ENCODE measurements around the gene PLTP.
"Not testable (repeated sequence)": the region's sequence is repeated elsewhere in the genome, so short reads cannot be mapped to it uniquely, and the experiment has no call there.

PLTP gene

DNA sequence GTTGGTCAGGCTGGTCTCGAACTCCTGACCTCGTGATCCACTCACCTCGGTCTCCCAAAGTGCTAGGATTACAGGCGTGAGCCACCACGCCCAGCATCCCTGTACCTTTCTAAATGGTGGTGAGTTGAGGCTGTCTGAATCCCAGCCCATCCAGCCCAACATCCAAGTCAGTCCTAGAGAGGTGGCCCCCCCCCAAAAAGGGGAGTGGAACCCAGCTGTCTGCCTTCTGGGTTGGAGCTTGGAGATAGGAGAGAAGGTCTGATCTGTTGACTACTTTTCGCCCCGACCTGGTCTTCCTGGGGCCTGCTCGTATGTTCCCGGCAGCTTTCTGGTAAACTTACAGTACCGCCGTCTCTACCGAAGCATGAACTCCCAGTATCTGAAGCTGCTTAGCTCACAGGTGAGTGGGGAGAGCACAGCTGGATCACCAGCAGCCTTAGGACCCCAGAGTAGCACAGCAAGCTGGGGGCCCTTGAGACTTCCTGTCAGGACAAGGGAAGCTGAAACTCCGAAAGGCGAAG lies 15.3 kb downstream of the PLTP start:
- DNase-seq, result no peak

DNA sequence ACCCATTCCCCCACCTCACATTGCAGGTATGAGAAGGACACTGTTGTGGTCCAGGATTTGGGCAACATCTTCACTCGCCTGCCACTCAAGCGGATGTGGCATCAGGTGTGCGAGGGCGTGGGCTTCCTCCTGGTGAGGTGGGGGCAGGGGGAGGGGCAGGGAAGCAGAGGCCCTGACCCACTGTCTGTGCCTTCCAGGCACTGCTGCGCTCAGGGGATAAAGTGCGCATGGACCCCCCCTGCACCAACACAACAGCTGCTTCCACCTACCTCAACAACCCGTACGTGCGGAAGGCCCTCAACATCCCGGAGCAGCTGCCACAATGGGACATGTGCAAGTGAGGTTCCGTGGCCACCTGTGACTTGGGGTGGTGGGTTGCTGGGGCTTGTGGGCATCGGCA lies 17.2 kb downstream of the PLTP start:
- DNase-seq, result no peak

DNA sequence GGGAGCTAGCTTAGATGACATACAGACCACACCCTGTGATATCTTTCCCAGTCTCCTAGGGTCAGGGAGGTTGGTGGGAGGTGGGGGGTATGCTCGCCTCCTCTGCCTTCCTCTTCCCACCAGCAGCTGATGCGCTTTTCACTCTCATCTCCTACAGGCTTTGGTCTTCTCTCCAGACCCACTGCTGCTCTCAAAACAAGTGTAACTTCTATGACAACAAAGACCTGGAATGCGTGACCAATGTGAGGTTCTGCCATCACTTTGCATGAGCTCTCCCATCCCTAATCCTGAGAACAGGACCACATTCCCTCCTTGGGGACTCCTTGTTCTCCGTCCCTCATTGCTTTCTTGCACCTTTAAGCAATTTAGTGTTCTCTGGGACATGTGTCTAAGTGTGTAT lies 18.1 kb downstream of the PLTP start:
- DNase-seq, result peak; percentile 39

DNA sequence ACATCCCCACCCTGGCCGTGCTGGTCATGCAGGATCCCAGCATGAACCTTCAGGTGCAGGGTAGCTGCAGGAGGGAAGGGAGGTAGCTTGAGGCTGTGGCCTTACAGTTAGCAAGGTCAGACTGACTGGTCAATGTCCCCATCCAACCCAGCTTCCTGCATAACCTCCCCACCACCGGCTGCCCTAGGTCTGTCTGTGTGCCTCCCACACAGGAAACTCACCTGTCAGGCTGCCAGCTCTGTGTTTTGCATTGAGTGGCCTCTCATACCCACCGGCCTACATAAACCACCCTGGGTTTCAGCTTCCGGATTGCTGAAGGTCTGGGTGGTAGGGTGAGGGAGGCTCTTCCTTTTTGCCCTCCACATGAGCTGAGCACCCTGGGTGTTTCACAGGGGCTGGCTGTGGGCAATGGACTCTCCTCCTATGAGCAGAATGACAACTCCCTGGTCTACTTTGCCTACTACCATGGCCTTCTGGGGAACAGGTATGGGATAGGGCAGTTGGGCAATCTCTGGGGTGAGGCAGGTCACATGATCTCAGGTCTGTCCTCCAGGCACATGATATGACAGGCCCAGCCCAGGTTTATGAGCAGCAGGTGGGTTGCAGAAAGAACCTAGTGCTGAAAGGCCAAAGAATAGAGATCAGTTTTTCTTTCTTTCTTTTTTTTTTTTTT lies 19.0 kb downstream of the PLTP start:
- no peak for DNase-seq

DNA sequence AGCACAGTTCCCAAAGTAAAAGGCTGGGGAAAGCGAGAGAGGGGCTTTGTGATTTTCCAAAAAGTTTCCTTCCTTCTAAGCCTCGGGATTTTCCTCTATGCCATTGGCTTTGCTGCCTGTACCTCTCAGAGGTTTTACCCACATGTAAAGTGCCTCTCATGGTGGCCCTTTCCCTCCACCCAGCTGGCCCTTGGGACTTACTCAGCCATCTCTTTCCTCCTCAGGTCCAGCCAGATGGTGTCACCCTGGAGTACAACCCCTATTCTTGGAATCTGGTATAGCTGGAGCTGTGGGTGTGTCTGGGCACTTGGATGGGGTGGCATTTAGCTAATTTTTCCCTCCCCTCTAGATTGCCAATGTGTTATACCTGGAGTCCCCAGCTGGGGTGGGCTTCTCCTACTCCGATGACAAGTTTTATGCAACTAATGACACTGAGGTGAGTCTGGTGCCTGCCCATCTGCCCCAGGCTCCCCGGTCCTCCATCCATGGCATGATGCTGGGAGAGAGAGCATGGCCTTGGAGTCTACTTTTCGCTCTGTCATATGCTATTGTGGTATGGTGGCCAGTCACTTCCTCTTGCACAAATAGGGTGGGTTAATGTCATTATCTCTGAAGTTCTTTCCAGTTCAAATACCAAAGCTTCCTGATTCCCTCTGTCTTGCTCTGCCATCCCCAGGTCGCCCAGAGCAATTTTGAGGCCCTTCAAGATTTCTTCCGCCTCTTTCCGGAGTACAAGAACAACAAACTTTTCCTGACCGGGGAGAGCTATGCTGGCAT lies 19.7 kb downstream of the PLTP start:
- peak; percentile 55 for DNase-seq

DNA sequence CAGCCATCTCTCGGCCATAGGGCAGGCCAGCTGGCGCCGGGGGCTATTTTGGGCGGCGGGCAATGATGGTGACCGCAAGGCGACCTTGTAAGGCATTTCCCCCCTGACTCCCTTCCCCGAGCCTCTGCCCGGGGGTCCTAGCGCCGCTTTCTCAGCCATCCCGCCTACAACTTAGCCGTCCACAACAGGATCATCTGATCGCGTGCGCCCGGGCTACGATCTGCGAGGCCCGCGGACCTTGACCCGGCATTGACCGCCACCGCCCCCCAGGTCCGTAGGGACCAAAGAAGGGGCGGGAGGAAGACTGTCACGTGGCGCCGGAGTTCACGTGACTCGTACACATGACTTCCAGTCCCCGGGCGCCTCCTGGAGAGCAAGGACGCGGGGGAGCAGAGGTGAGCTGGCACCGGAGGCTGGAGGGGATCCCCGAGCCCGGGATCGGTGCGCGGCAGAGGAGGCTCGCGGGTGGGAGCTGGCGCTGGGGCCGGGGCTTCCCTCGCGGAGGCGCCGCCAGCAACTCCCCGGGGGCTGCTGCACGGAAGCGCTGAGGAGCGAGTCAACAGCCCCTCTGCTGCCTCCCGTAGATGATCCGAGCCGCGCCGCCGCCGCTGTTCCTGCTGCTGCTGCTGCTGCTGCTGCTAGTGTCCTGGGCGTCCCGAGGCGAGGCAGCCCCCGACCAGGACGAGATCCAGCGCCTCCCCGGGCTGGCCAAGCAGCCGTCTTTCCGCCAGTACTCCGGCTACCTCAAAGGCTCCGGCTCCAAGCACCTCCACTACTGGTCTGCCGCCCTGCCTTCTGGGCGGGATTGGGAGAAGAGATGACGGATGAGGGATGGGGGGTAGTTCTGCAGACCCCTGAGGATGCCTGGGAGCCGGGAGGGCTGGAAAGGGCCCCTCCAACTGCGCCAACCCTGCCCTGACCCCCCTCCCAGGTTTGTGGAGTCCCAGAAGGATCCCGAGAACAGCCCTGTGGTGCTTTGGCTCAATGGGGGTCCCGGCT lies 20.7 kb downstream of the PLTP start, which contains the start of the genes CTSA and NEURL2:
CTSA (plus strand) TSS at position 351 of the 999 bp plus-strand sequence; CDS start at position 585, 234 bp downstream.
NEURL2 (minus strand) TSS at position 224 of the 999 bp plus-strand sequence; CDS start at position 7, 217 bp downstream.
- DNase-seq, result peak; percentile 92

DNA sequence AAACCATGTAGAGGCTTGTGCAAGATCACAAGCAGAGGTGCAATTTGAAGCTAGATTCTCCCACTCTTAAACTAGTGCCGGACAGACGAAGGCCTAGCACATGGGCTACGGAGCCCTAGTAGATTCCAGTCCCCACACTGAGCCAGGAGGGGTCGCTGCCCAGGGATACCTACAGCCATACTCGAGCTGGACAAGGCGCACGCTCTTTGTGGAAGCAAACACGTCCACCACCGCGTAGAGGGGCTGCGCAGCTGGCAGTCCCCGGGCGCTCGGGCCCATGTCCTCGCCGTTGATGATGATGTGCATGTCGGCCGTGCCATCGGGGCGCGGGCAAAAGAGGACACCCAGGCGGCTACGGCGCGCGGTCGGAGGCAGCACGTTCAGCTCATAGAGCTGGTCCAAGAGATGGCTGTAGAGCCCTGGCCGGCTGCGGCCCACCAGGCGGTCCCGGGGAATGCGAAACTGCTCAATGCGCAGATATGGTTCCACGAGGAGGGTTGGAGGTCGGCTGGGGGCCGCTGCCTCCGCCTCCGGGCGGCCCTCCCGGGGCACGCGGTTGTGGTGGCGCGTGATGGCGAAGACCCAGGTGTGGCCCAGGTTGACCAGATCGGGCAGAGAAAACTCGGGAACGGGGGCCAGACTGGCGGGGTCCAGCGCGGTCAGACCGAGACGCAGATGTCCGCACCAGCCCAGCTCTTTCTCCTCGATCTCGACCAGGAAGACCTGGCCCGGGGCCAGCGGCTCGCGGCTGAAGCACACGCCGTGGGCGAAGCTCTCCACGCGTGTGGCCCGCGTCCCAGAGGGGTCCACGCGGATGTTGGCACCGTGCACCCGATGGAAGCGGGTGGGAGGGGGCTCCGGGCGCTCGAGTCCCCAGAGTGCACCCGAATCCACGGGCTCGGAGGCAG lies 21.6 kb downstream of the PLTP start:
- DNase-seq, result peak; percentile 73

DNA sequence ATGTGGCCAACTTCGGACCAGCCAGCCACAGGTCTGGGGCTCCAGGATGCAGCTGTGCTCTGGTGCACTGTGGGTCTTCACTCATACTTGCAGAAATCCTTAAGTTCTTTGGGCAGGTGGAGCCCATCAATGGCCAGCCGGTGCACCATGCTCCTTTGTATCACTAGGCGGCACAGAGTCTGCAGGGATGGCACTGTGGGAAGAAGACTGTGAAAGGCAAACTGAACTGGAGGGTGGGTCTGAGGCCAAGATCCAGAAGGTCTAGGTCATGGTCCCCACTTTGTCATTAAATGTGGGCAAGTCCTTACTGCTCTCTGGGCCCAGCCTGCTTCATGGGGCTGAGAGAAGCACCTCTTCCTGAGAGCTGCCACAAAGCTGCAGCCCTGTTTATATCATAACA lies 23.3 kb downstream of the PLTP start:
- DNase-seq, result no peak

DNA sequence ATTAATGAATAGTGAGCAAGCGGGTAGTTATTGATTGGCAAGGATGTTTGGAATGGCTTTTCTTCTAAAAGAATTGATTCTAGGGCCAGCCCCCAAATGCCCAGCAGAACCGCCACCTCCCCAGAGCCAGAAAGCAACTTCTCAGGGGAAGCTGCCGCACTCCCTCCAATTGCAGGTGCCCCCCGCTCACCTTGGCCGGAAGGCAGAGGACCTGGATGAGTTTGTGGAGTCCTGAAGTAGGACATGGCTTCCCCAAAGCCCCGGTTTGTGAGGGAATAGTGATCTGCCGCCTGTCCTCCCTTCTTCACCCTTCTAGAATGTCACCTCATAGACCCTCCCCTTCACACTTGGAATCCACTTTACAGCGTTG lies 24.6 kb downstream of the PLTP start, which contains the start of gene SPATA25:
SPATA25 (minus strand) TSS at position 277 of the 370 bp plus-strand sequence; CDS start at position 245, 32 bp downstream.
- no peak for DNase-seq

DNA sequence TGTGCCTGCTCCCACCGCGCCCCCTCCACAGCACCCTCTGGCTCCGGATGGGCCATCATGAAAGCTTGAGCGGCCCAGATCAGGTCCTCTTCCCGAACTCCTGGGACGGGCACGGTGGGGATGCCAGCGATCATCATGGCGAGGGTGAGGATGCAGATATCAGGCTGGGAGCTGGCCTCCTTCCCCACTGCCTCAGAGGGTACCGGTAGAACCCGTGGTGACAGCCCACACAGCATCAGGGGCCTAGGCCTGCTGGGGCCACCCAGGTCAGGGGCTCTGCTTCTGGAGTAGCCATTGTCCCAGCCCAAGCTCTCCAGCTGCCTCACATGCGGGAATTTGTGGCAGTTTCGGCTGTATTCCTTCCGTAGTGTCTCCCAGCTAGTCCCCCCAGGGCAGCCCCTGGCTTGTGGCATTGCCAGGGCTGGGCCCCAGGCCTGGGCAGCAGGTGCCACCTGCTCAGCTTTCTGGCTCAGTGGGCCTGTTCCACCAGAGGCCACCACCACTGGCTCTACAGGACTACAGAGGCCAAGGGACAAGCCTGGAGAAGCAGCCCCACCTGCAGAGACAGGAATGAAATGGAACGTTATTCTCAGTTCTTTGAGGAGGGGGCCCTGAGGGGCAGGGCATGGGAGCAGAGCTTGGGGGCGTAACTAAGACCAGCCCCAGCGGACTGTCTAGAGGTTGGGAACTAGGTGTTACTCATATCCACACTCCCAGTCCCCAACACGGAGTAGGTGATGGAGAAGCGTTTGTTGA lies 25.2 kb downstream of the PLTP start:
- DNase-seq, result no peak

DNA sequence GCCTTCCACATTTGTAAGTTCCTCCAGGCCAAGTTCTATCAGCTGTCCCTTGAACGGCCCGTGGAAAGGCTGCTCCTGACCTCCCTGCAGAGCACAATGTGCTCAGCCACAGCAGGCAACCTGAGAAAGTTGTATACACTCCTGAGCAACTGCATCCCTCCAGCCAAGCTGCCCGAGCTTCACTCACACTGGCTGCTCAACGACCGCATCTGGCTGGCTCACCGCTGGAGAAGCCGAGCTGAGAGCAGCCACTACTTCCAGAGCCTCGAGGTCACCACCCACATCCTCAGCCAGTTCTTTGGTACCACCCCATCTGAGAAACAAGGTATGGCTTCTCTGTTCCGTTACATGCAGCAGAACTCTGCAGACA lies 28.9 kb downstream of the PLTP start:
- no peak for DNase-seq

DNA sequence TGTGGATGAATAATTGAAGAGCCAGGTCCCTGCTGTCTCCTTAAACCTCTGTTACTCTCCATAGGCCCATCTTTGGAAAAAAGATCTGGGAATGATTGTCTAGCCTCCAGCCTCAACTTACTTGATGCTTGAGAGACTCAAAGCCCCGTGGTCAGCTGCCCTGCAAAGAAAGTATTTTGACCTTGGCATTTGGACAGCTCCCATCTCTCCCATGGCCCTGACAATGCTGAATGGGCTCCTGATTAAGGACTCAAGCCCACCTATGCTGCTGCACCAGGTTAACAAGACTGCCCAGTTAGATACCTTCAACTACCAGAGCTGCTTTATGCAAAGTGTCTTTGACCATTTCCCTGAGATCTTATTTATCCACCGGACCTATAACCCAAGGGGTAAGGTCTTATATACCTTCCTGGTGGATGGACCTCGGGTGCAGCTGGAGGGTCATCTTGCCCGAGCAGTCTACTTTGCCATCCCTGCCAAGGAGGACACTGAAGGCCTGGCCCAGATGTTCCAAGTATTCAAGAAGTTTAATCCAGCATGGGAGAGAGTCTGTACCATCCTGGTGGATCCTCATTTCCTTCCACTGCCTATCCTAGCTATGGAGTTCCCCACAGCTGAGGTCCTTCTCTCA lies 29.4 kb downstream of the PLTP start:
- DNase-seq, result no peak

DNA sequence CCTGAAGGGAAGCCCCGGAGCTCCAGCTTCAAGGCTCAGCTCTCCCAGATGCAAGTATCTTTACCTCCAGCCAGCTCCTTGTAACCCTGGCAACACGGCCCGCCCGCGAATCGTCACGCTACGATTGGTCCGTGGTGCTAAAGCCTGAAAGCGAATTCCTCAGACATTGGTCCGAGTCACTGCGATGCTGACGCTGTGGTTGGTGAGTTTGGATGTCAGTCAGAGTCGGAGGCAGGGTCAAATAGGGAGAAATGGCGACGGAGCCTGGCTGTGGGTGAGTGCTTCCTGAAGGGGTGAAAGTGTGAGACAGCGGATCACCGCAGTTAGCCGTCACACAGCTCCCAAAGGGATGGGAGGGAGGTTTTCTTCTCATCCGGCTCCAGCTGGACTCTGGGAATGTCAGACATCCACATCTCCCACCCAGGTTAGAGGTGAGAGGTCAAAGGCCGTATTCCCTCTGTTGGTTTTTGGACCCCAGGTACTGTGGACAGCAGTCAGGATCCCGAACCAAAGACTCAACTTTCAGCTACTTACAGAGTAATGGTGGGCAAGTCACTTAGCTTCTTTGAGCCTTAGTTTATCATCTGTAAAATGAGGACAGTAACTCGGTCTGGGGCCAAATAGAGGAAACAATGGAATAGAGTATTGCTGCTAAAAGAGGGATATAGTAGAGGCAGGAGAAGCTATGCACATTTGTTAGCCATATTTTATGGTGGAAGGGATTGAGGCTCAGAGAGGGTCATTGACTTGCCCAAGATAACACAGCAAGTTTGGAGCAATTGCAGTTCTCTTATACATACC lies 30.8 kb downstream of the PLTP start, which contains the start of gene ZSWIM1:
ZSWIM1 (plus strand) TSS at position 240 of the 801 bp plus-strand sequence. CDS start 1,366 bp downstream, outside the sequence.
- DNase-seq, result peak; percentile 100

DNA sequence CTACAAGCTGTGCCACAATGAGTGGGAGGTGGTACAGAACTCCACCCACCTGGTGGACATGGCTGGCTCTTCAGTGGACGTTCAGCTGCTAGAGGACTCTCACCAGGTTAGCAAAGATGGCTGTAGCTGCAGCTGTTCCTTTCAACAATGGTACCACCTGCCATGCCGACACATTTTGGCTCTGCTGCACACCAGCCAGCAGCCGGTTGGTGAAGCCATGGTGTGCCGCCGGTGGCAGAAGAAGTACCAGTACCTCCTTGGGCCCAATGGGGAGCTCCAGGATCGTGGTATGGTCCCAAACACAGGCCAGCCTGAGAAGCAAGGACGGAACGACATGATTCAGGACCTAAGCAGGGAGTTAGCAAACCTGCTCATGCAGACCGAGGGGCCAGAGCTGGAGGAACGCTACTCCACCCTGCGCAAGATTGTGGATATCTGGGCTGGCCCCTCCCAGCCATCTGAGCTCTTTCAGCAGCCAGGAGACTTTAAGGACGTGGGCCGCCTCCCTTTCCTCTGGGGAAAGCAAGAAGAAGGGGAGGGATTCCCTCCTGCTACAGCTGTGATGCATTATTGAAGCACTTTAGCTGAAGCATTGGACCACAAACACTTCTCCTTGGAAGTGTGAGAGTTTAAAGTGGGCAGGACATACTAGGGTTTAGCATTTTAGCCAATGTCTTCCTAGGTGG lies 33.7 kb downstream of the PLTP start:
- DNase-seq, result no peak

DNA sequence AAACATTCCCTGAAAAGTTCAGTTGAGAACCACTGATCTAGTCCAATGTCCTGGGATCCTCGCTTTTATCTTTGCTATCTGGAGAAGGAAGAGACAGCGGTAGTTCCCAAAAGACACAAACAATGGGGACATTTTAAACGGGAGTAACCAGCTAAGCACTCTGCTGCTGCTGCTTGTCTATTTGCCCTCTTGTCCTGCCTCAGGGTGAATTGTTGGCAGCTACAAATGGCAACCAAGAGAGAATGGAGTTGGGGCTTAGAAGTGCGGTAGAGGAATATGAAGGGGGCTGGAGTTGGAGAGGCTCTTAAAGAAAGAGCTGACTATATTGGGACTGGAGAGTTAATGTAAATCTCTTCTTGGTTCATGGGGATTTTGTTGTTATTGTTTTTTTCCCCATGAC lies 37.4 kb downstream of the PLTP start:
- no peak for DNase-seq

DNA sequence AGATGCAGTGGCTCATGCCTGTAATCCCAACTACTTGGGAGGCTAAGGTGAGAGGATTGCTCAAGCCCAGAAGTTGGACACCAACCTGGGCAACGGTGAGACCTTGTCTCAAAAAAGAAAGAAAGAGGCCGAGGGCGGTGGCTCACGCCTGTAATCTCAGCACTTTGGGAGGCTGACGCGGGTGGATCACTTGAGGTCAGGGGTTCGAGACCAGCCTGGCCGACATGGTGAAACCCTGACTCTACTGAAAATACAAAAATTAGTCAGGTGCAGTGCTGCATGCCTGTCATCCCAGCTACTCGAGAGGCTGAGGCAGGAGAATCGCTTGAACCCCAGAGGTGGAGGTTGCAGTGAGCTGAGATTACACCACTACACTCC lies 37.9 kb downstream of the PLTP start:
- not testable (repeated sequence) for DNase-seq

DNA sequence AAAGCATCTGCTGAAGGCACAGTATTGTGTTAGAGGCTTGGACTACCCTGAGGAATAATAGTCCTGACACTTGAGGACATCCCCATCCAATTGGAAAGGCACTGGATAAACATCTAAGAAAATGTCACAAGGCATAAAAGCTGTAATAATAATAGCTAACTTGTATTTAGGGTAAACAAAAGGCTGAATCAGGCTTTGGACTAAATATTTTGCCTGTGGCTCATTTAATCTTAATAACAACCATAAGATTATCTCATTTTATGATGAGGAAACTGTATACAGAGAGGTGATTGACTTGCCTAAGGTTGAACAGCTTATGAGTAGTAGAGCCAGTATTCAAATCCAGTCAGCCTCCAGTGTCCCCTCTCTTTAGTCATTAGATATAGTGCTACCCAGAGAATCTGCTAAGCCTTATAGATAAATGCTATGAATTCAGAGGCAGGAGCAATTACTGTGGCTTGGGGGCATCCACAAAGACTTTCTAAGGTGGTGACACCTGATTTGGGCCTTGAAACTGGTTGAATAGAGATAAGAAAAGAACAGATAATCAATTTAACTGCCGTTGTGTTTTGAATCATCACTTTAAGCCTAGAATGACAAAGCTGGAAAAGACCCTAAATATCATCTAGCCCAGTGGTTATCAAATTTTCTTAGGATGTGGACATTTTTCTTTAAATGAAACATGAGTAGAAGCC lies 38.4 kb downstream of the PLTP start:
- no peak for DNase-seq

DNA sequence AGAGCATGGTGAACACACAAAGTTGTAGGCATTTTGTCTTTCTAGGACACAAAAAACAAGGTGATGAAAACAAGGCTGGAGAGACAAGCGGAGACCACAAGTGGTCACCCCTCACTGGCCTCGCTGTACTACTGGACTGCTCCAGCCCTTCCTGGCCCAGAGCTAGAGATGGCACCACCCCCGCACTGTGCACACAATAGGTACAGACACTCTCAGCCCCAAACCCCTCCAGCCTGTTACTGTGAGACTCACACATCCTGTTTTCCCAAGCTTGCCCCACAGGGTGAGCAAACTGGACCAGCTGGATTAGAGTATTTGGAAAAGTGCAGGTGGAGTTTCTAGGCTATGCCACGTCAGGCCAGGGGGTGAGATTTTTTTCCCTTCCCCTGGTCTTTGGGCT lies 39.3 kb downstream of the PLTP start:
- DNase-seq, result no peak
